WTC11 (cell line): Measurements from ENCODE around the gene MELK. TPM values are rescaled to one million over a fixed set of nuclear protein-coding genes. Genes with fewer than 3 reads are reported as not detected.

Experiments used
- ATAC-seq: fragments of 200-7000 bp; cut with Tn5 transposase; 2 replicates; pipeline ENCODE4 v1.10.0; 2021; ENCODE audit warnings: mild to moderate bottlenecking, moderate library complexity
- Bru-seq: library from RNA; stranded (reverse); fragments of 400-500 nt; gene quantifications from one replicate; lab custom pipeline; 2021; lab: Mats Ljungman, UMichigan
- CTCF ChIA-PET: fragments of 300-600 bp; sonication (Branson Sonifier 250); formaldehyde crosslinking; loops from one replicate; lab custom pipeline; 2021; ENCODE audit warnings: antibody characterized with exemption; lab: Charles Lee
- POLR2A ChIA-PET: fragments of 350-600 bp; sonication (Branson Sonifier 250); formaldehyde crosslinking; loops from one replicate; lab custom pipeline; 2021; ENCODE audit warnings: antibody characterized with exemption; lab: Charles Lee
- DNase-seq: peaks from one replicate; pipeline ENCODE4 v3.0.0; 2021; ENCODE audit warnings: low spot score
- H3K27ac Mint-ChIP-seq: 2 replicates; pipeline ENCODE4 v1.8.0; 2021; ENCODE audit warnings: mixed read lengths
- H3K27me3 Mint-ChIP-seq: 2 replicates; pipeline ENCODE4 v1.8.0; 2021; ENCODE audit warnings: low read depth, mild to moderate bottlenecking, moderate library complexity, mixed read lengths
- H3K36me3 Mint-ChIP-seq: 2 replicates; pipeline ENCODE4 v1.8.0; 2021; ENCODE audit warnings: mixed read lengths
- H3K4me1 Mint-ChIP-seq: 2 replicates; pipeline ENCODE4 v1.8.0; 2022; ENCODE audit warnings: mixed read lengths
- H3K4me3 Mint-ChIP-seq: 2 replicates; pipeline ENCODE4 v1.8.0; 2021; ENCODE audit warnings: mild to moderate bottlenecking, moderate library complexity, mixed read lengths
- H3K9me3 Mint-ChIP-seq: 2 replicates; pipeline ENCODE4 v1.8.0; 2021; ENCODE audit warnings: mixed read lengths
- CREB1 ChIP-seq: sonication (generic); formaldehyde crosslinking; IDR thresholded peaks from 2 replicates; pipeline ENCODE4 v1.8.0; 2023; ENCODE audit warnings: mild to moderate bottlenecking, missing genetic modification reagents
- ETV6 ChIP-seq: sonication (generic); formaldehyde crosslinking; IDR thresholded peaks from 2 replicates; pipeline ENCODE4 v1.8.1; 2022; ENCODE audit warnings: mild to moderate bottlenecking, missing genetic modification reagents
- FOXJ3 ChIP-seq: sonication (generic); formaldehyde crosslinking; IDR thresholded peaks from 2 replicates; pipeline ENCODE4 v1.9.0; 2021; ENCODE audit warnings: missing genetic modification reagents, mild to moderate bottlenecking, borderline replicate concordance
- FOXK1 ChIP-seq: sonication (generic); formaldehyde crosslinking; IDR thresholded peaks from 2 replicates; pipeline ENCODE4 v1.8.0; 2022; ENCODE audit warnings: mild to moderate bottlenecking, moderate library complexity, missing genetic modification reagents
- FOXP1 ChIP-seq: sonication (generic); formaldehyde crosslinking; IDR thresholded peaks from 2 replicates; pipeline ENCODE4 v1.8.0; 2022; ENCODE audit warnings: missing genetic modification reagents, mild to moderate bottlenecking, moderate library complexity, borderline replicate concordance
- HMGA2 ChIP-seq: fragments of 250-450 bp; sonication (Bioruptor Pico); IDR thresholded peaks from 2 replicates; pipeline ENCODE4 v1.4.0; 2021; ENCODE audit warnings: mild to moderate bottlenecking, moderate library complexity
- IRF2 ChIP-seq: sonication (generic); formaldehyde crosslinking; IDR thresholded peaks from 2 replicates; pipeline ENCODE4 v1.8.0; 2022; ENCODE audit warnings: low read depth, missing genetic modification reagents, borderline replicate concordance
- KAT7 ChIP-seq: sonication (generic); formaldehyde crosslinking; IDR thresholded peaks from 2 replicates; pipeline ENCODE4 v1.8.1; 2023; ENCODE audit warnings: missing genetic modification reagents, mild to moderate bottlenecking, borderline replicate concordance
- NFYB ChIP-seq: sonication (generic); formaldehyde crosslinking; conservative IDR thresholded peaks from 2 replicates; pipeline ENCODE4 v1.8.0; 2022; ENCODE audit warnings: low read depth, missing genetic modification reagents
- NR1H2 ChIP-seq: sonication (generic); formaldehyde crosslinking; IDR thresholded peaks from 2 replicates; pipeline ENCODE4 v1.9.0; 2021; ENCODE audit warnings: mild to moderate bottlenecking, moderate library complexity, missing genetic modification reagents
- RELA ChIP-seq: sonication (generic); formaldehyde crosslinking; IDR thresholded peaks from 2 replicates; pipeline ENCODE4 v1.8.1; 2022; ENCODE audit warnings: missing genetic modification reagents, mild to moderate bottlenecking, borderline replicate concordance
- SMAD4 ChIP-seq: sonication (generic); formaldehyde crosslinking; IDR thresholded peaks from 2 replicates; pipeline ENCODE4 v1.8.0; 2022; ENCODE audit warnings: mild to moderate bottlenecking, missing genetic modification reagents
- SP1 ChIP-seq: sonication (generic); formaldehyde crosslinking; conservative IDR thresholded peaks from 2 replicates; pipeline ENCODE4 v1.8.1; 2022; ENCODE audit warnings: missing genetic modification reagents
- ZBTB21 ChIP-seq: sonication (generic); formaldehyde crosslinking; IDR thresholded peaks from 2 replicates; pipeline ENCODE4 v1.8.1; 2023; ENCODE audit warnings: mild to moderate bottlenecking, missing genetic modification reagents, borderline replicate concordance
- ZNF138 ChIP-seq: sonication (generic); formaldehyde crosslinking; conservative IDR thresholded peaks from 2 replicates; pipeline ENCODE4 v1.8.1; 2022; ENCODE audit warnings: mild to moderate bottlenecking, moderate library complexity, missing genetic modification reagents
- ZNF232 ChIP-seq: sonication (generic); formaldehyde crosslinking; IDR thresholded peaks from 2 replicates; pipeline ENCODE4 v1.8.0; 2022; ENCODE audit warnings: mild to moderate bottlenecking, missing genetic modification reagents
- ZNF263 ChIP-seq: sonication (generic); formaldehyde crosslinking; IDR thresholded peaks from 2 replicates; pipeline ENCODE4 v1.8.1; 2022; ENCODE audit warnings: low read depth, mild to moderate bottlenecking, moderate library complexity, missing genetic modification reagents
- long read RNA-seq, 3 experiments: library from RNA in 1 of 3; library from capped mRNA in 1 of 3; library from polyadenylated mRNA in 1 of 3; unstranded in 2 of 3; stranded (forward) in 1 of 3; transcript quantifications; one replicate each; pipeline ENCODE4 v2.0.0, GENCODE V29; 2021
- total RNA-seq: library from RNA; stranded (reverse); gene quantifications from 3 replicates; pipeline ENCODE4 v1.2.3, GENCODE V29; 2021
- TF ChIP-seq, protein P1 (sequence below): sonication (generic); formaldehyde crosslinking; IDR thresholded peaks from 2 replicates; pipeline ENCODE4 v1.8.1; 2022; ENCODE audit warnings: low read depth, mild to moderate bottlenecking, moderate library complexity, missing genetic modification reagents, borderline replicate concordance
- TF ChIP-seq, protein P2 (sequence below): sonication (generic); formaldehyde crosslinking; IDR thresholded peaks from 2 replicates; pipeline ENCODE4 v1.8.1; 2023; ENCODE audit warnings: mild to moderate bottlenecking, missing genetic modification reagents
- TF ChIP-seq, protein P3 (sequence below): fragments of 200-600 bp; IDR thresholded peaks from 2 replicates; pipeline ENCODE4 v1.8.0; 2022; ENCODE audit warnings: antibody characterized with exemption
- TF ChIP-seq, protein P4 (sequence below): sonication (generic); formaldehyde crosslinking; IDR thresholded peaks from 2 replicates; pipeline ENCODE4 v1.8.1; 2022; ENCODE audit warnings: mild to moderate bottlenecking, missing genetic modification reagents, moderate library complexity, borderline replicate concordance
- TF ChIP-seq, protein P5 (sequence below): sonication (generic); formaldehyde crosslinking; IDR thresholded peaks from 2 replicates; pipeline ENCODE4 v1.8.1; 2022; ENCODE audit warnings: mild to moderate bottlenecking, moderate library complexity, missing genetic modification reagents
- TF ChIP-seq, protein P6 (sequence below): sonication (generic); formaldehyde crosslinking; IDR thresholded peaks from 2 replicates; pipeline ENCODE4 v1.8.1; 2023; ENCODE audit warnings: mild to moderate bottlenecking, moderate library complexity, missing genetic modification reagents
- TF ChIP-seq, protein P7 (sequence below): fragments of 250-450 bp; sonication (Bioruptor Pico); IDR thresholded peaks from 2 replicates; pipeline ENCODE4 v1.9.0; 2021; ENCODE audit warnings: mild to moderate bottlenecking

Gene MELK
- 44.6 to 53.2 TPM (median 45.7 TPM) in 3 replicates for total RNA-seq
- percentile 78 among the genes with signal in this experiment for Bru-seq, nascent RNA
- long read RNA-seq, experiment 1, transcript MELK-201 (18 exons, 2,485 nt) = major isoform, 59 of 223 reads
- long read RNA-seq, experiment 1, transcript MELK-207 (17 exons, 2,342 nt) = minor isoform, 12 of 223 reads
- long read RNA-seq, experiment 1, transcript MELK-209 (17 exons, 2,363 nt) = minor isoform, 10 of 223 reads
- long read RNA-seq, experiment 1, transcript MELK-210 (17 exons, 2,400 nt) = minor isoform, 30 of 223 reads
- long read RNA-seq, experiment 1, partial matches to known transcripts = 17 of 223 reads
- long read RNA-seq, experiment 1, other reads (novel, unspliced or antisense) = 87 of 223 reads
- long read RNA-seq, experiment 2, transcript MELK-210 (17 exons, 2,400 nt) = minor isoform, 6 of 53 reads
- long read RNA-seq, experiment 2, transcript MELK-201 (18 exons, 2,485 nt) = major isoform, 10 of 53 reads
- long read RNA-seq, experiment 2, partial matches to known transcripts = 6 of 53 reads
- long read RNA-seq, experiment 2, other reads (novel, unspliced or antisense) = 29 of 53 reads
- long read RNA-seq, experiment 3, transcript MELK-210 (17 exons, 2,400 nt) = major isoform, 18 of 83 reads
- long read RNA-seq, experiment 3, transcript MELK-201 (18 exons, 2,485 nt) = minor isoform, 12 of 83 reads
- long read RNA-seq, experiment 3, partial matches to known transcripts = 6 of 83 reads
- long read RNA-seq, experiment 3, other reads (novel, unspliced or antisense) = 38 of 83 reads

DNA sequence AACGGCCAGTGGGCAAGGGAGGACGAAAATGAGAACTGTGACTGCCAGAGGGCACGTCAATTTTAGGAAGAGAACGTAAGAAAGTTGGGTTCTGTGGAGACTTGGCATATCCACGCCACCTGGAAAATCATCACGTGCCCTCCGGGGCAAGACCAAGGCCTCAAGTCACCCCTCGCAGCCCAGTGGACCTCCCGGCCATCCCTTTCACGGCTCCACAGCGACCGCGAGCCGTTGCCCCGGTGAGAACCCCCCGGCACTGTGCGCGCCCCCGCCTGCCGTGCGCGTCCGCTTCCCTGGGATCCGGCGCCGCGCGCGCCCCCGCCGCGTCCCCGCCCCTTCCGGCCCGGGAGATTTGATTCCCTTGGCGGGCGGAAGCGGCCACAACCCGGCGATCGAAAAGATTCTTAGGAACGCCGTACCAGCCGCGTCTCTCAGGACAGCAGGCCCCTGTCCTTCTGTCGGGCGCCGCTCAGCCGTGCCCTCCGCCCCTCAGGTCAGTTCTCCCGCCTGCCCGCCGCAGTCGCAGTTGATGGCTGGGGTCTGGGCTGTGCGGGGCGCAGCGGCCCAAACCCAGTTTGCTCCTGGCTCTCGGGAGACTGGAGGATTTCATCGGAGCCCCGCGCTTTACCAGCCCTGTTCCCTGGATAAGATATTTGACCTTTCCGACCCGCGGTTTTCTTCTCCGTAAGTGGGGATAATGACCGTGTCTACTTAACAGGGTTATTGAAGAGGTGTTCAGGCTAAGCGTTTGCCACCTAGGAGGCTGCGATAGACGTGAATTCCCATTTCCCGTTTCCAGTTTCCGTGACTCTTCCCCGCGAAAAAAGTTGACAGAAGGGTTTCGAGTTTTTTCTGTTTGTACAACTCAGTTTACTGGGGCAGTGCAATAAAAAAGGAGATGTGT is at the start of gene MELK:
Gene MELK, plus strand, starts transcription at position 381 of the 904 bp plus-strand sequence. CDS start 8,787 bp downstream, outside the sequence.
- Mint-ChIP-seq H3K4me1 (peaks cover 18% of the 10 kb centered on the region), H3K36me3 (peaks cover 2% of the 10 kb centered on the region; the same call in 1 of the 2 replicates), H3K27me3 (peaks cover 5% of the 10 kb centered on the region), H3K4me3 (peak within 1 kb of the TSS; percentile 98), H3K27ac (peak within 1 kb of the TSS; percentile 98), H3K9me3 (no peaks in the 10 kb centered on the region)
- ATAC-seq (peak; percentile 79), DNase-seq (peak; percentile 89)
- ChIA-PET CTCF (interaction anchor here (1.3 kb wide), 1 partner anchor 165 kb away, joined by 5 read pairs; no protein-coding TSS in a partner anchor), POLR2A (no interaction called here)
- TF ChIP-seq, protein P1, sequence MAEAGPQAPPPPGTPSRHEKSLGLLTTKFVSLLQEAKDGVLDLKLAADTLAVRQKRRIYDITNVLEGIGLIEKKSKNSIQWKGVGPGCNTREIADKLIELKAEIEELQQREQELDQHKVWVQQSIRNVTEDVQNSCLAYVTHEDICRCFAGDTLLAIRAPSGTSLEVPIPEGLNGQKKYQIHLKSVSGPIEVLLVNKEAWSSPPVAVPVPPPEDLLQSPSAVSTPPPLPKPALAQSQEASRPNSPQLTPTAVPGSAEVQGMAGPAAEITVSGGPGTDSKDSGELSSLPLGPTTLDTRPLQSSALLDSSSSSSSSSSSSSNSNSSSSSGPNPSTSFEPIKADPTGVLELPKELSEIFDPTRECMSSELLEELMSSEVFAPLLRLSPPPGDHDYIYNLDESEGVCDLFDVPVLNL (CRISPR knock-in tag) = peak; percentile 97
- TF ChIP-seq HMGA2 = no peak
- TF ChIP-seq, protein P2, sequence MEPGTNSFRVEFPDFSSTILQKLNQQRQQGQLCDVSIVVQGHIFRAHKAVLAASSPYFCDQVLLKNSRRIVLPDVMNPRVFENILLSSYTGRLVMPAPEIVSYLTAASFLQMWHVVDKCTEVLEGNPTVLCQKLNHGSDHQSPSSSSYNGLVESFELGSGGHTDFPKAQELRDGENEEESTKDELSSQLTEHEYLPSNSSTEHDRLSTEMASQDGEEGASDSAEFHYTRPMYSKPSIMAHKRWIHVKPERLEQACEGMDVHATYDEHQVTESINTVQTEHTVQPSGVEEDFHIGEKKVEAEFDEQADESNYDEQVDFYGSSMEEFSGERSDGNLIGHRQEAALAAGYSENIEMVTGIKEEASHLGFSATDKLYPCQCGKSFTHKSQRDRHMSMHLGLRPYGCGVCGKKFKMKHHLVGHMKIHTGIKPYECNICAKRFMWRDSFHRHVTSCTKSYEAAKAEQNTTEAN = no peak; the same call in 1 of the 2 replicates
- TF ChIP-seq FOXK1 (CRISPR knock-in tag) = peak; percentile 73; the same call in 1 of the 2 replicates
- TF ChIP-seq SP1 (CRISPR knock-in tag) = peak; percentile 87
- no peak for TF ChIP-seq FOXJ3 (CRISPR knock-in tag)
- TF ChIP-seq, protein P3, sequence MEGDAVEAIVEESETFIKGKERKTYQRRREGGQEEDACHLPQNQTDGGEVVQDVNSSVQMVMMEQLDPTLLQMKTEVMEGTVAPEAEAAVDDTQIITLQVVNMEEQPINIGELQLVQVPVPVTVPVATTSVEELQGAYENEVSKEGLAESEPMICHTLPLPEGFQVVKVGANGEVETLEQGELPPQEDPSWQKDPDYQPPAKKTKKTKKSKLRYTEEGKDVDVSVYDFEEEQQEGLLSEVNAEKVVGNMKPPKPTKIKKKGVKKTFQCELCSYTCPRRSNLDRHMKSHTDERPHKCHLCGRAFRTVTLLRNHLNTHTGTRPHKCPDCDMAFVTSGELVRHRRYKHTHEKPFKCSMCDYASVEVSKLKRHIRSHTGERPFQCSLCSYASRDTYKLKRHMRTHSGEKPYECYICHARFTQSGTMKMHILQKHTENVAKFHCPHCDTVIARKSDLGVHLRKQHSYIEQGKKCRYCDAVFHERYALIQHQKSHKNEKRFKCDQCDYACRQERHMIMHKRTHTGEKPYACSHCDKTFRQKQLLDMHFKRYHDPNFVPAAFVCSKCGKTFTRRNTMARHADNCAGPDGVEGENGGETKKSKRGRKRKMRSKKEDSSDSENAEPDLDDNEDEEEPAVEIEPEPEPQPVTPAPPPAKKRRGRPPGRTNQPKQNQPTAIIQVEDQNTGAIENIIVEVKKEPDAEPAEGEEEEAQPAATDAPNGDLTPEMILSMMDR = no peak
- TF ChIP-seq, protein P4, sequence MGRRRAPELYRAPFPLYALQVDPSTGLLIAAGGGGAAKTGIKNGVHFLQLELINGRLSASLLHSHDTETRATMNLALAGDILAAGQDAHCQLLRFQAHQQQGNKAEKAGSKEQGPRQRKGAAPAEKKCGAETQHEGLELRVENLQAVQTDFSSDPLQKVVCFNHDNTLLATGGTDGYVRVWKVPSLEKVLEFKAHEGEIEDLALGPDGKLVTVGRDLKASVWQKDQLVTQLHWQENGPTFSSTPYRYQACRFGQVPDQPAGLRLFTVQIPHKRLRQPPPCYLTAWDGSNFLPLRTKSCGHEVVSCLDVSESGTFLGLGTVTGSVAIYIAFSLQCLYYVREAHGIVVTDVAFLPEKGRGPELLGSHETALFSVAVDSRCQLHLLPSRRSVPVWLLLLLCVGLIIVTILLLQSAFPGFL (CRISPR knock-in tag) = no peak
- peak; percentile 21; the same call in 1 of the 2 replicates for TF ChIP-seq ETV6 (CRISPR knock-in tag)
- TF ChIP-seq SMAD4 (CRISPR knock-in tag) = no peak
- TF ChIP-seq RELA = peak; percentile 58; the same call in 1 of the 2 replicates
- TF ChIP-seq ZNF263 (CRISPR knock-in tag) = 0 out of 2 replicates have a peak, but pooled peaks have one; percentile 33
- TF ChIP-seq FOXP1 (CRISPR knock-in tag) = peak; percentile 39; the same call in 1 of the 2 replicates
- TF ChIP-seq, protein P5, sequence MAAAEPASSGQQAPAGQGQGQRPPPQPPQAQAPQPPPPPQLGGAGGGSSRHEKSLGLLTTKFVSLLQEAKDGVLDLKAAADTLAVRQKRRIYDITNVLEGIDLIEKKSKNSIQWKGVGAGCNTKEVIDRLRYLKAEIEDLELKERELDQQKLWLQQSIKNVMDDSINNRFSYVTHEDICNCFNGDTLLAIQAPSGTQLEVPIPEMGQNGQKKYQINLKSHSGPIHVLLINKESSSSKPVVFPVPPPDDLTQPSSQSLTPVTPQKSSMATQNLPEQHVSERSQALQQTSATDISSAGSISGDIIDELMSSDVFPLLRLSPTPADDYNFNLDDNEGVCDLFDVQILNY (CRISPR knock-in tag) = peak; percentile 97
- TF ChIP-seq, protein P6, sequence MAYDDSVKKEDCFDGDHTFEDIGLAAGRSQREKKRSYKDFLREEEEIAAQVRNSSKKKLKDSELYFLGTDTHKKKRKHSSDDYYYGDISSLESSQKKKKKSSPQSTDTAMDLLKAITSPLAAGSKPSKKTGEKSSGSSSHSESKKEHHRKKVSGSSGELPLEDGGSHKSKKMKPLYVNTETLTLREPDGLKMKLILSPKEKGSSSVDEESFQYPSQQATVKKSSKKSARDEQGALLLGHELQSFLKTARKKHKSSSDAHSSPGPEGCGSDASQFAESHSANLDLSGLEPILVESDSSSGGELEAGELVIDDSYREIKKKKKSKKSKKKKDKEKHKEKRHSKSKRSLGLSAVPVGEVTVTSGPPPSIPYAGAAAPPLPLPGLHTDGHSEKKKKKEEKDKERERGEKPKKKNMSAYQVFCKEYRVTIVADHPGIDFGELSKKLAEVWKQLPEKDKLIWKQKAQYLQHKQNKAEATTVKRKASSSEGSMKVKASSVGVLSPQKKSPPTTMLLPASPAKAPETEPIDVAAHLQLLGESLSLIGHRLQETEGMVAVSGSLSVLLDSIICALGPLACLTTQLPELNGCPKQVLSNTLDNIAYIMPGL (CRISPR knock-in tag) = no peak
- TF ChIP-seq ZNF232 (CRISPR knock-in tag) = 0 out of 2 replicates have a peak, but pooled peaks have one; percentile 69
- TF ChIP-seq ZBTB21 (CRISPR knock-in tag) = no peak
- TF ChIP-seq KAT7 (CRISPR knock-in tag) = peak; percentile 45; the same call in 1 of the 2 replicates
- no peak for TF ChIP-seq NR1H2 (CRISPR knock-in tag)
- 0 out of 2 replicates have a peak, but pooled peaks have one; percentile 67 for TF ChIP-seq CREB1 (CRISPR knock-in tag)
- no peak for TF ChIP-seq IRF2 (CRISPR knock-in tag)
- TF ChIP-seq NFYB (CRISPR knock-in tag) = no peak
- TF ChIP-seq, protein P7, sequence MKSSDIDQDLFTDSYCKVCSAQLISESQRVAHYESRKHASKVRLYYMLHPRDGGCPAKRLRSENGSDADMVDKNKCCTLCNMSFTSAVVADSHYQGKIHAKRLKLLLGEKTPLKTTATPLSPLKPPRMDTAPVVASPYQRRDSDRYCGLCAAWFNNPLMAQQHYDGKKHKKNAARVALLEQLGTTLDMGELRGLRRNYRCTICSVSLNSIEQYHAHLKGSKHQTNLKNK = no peak
- TF ChIP-seq ZNF138 (CRISPR knock-in tag) = 0 out of 2 replicates have a peak, but pooled peaks have one; percentile 45
